OCI-LY3 (cell line): ENCODE results near the gene PARP8.

Experiments used
- EZH2phosphoT487 ChIP-seq: fragments of 200-600 bp; shearing (Covaris generic); IDR thresholded peaks from 2 replicates; pipeline ENCODE4 v1.6.1; 2018; ENCODE audit warnings: antibody characterized with exemption, mixed run types, low read depth
- TF ChIP-seq, protein P1 (sequence below): fragments of 200-600, 300-600 bp; sonication (generic); IDR thresholded peaks from 2 replicates; pipeline ENCODE4 v1.5.1; 2014; ENCODE audit warnings: antibody characterized with exemption, low read length, low read depth

DNA sequence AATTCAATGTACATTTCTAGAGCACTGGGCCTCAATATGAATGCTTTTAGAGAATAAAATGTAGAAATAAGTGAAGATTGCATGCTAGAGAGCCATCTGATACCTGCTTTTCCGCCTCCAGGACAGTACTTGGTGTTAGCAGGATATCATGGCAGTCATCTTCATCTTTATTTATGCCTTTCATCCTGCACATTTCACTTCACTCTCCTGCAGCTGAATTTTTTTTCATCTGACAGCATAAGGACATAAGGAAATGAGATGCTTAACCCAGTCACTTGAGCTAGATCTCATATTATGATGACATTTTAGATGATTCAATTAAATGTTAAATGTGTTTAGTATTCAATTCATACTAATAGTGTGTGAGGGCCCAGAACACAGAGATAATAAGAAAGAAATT lies 162.6 kb downstream of the PARP8 start:
- TF ChIP-seq, protein P1, sequence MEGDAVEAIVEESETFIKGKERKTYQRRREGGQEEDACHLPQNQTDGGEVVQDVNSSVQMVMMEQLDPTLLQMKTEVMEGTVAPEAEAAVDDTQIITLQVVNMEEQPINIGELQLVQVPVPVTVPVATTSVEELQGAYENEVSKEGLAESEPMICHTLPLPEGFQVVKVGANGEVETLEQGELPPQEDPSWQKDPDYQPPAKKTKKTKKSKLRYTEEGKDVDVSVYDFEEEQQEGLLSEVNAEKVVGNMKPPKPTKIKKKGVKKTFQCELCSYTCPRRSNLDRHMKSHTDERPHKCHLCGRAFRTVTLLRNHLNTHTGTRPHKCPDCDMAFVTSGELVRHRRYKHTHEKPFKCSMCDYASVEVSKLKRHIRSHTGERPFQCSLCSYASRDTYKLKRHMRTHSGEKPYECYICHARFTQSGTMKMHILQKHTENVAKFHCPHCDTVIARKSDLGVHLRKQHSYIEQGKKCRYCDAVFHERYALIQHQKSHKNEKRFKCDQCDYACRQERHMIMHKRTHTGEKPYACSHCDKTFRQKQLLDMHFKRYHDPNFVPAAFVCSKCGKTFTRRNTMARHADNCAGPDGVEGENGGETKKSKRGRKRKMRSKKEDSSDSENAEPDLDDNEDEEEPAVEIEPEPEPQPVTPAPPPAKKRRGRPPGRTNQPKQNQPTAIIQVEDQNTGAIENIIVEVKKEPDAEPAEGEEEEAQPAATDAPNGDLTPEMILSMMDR, result no peak
- TF ChIP-seq EZH2phosphoT487, result no peak
